Measurements from ENCODE around the gene PPFIA3.
A peak's percentile ranks its signal among the peaks of the same experiment; 100 is the strongest.

GRCh38 chr19:49127674-49128544 lies 8.6 kb downstream of the PPFIA3 start:
- TF ChIP-seq CTCF (IDR thresholded peaks at IDR 0.05), result peak in 1 of 3 experiments; percentile 3
- no peak for TF ChIP-seq POLR2A (IDR thresholded peaks at IDR 0.05)

Data from testis (tissue), 2 donors.